H1 (cell line): ENCODE data around the gene C1QA. TPM values are rescaled to one million over a fixed set of nuclear protein-coding genes. Genes with fewer than 3 reads are reported as not detected.

Experiments
- CTCF ChIA-PET: fragments of 300-600 bp; sonication (Branson Sonifier 250); formaldehyde crosslinking; loops from one replicate; lab custom pipeline; 2021; ENCODE audit not compliant: partially characterized antibody; lab: Charles Lee
- POLR2A ChIA-PET: fragments of 300-600 bp; sonication (Branson Sonifier 250); formaldehyde crosslinking; loops from one replicate; lab custom pipeline; 2021; ENCODE audit warnings: inconsistent platforms; ENCODE audit not compliant: partially characterized antibody; lab: Charles Lee
- DNase-seq, 2 experiments: peaks; one replicate each; pipeline versions ENCODE4 v3.0.0 to v3.0.0-alpha.2; 2010 to 2022; ENCODE audit warnings: low spot score in 2 of 2, low read depth in 1 of 2, mixed read lengths in 1 of 2
- FAIRE-seq: peaks from 2 replicates; lab custom pipeline; 2011; peaks lifted over from hg19 to GRCh38; lab: Jason Lieb, UNC
- H2AFZ ChIP-seq: 2 replicates; pipeline ENCODE4 v1.8.1; 2012; ENCODE audit warnings: low read length, inconsistent platforms
- H2AK5ac ChIP-seq: 2 replicates; pipeline ENCODE4 v1.6.1; 2013; ENCODE audit warnings: low read depth, low read length
- H2BK120ac ChIP-seq: replicated peaks from 2 replicates; pipeline ENCODE3; 2013; ENCODE audit warnings: low read depth, low read length, inconsistent platforms
- H2BK12ac ChIP-seq: 2 replicates; pipeline ENCODE4 v1.6.1; 2013; ENCODE audit warnings: low read depth, low read length
- H2BK15ac ChIP-seq: 2 replicates; pipeline ENCODE4 v1.6.1; 2013; ENCODE audit warnings: low read length
- H2BK20ac ChIP-seq: 2 replicates; pipeline ENCODE4 v1.6.1; 2013; ENCODE audit warnings: low read length
- H2BK5ac ChIP-seq: 2 replicates; pipeline ENCODE4 v1.6.1; 2013; ENCODE audit warnings: low read depth, low read length
- H3K14ac ChIP-seq: 2 replicates; pipeline ENCODE4 v1.6.1; 2013; ENCODE audit warnings: inconsistent platforms; ENCODE audit not compliant: insufficient read length
- H3K18ac ChIP-seq: 2 replicates; pipeline ENCODE4 v1.6.1; 2013; ENCODE audit warnings: low read length; ENCODE audit errors: extremely low read depth
- H3K23ac ChIP-seq: 2 replicates; pipeline ENCODE4 v1.6.1; 2013; ENCODE audit warnings: inconsistent platforms; ENCODE audit not compliant: insufficient read length
- H3K23me2 ChIP-seq: 2 replicates; pipeline ENCODE4 v1.6.1; 2013; ENCODE audit warnings: low read depth, low read length
- H3K27ac ChIP-seq: 2 replicates; pipeline ENCODE4 v1.6.1; 2011; ENCODE audit warnings: low read depth, low read length, inconsistent platforms
- H3K27me3 ChIP-seq, 4 experiments: replicated peaks in 1 of 4; 1 replicate in 1 of 4; 2 replicates in 3 of 4; pipeline versions ENCODE4 v1.6.1 to v1.8.1; 2011 to 2013; ENCODE audit warnings: low read length in 3 of 4, mild to moderate bottlenecking in 3 of 4, inconsistent platforms in 2 of 4, mixed read lengths in 2 of 4, moderate library complexity in 1 of 4; ENCODE audit not compliant: control insufficient read depth in 3 of 4, insufficient read depth in 3 of 4; ENCODE audit errors: extremely low read depth in 1 of 4
- H3K36me3 ChIP-seq, 4 experiments: 2 replicates each; pipeline versions ENCODE4 v1.6.1 to v1.8.1; 2011 to 2013; ENCODE audit warnings: mild to moderate bottlenecking in 4 of 4, low read length in 3 of 4, moderate library complexity in 2 of 4, control low read depth in 1 of 4, inconsistent platforms in 1 of 4; ENCODE audit not compliant: insufficient read depth in 4 of 4, control insufficient read depth in 2 of 4
- H3K4ac ChIP-seq: replicated peaks from 2 replicates; pipeline ENCODE3; 2013; ENCODE audit warnings: low read length, low read depth, mixed read lengths, inconsistent platforms; ENCODE audit not compliant: insufficient read length
- H3K4me1 ChIP-seq, 4 experiments: replicated peaks in 1 of 4; 1 replicate in 1 of 4; 2 replicates in 3 of 4; pipeline versions ENCODE4 v1.6.1 to v1.8.1; 2011 to 2013; ENCODE audit warnings: low read length in 3 of 4, inconsistent platforms in 2 of 4, mixed read lengths in 1 of 4; ENCODE audit not compliant: insufficient read depth in 4 of 4, control insufficient read depth in 3 of 4
- H3K4me2 ChIP-seq, 2 experiments: 2 replicates each; pipeline versions ENCODE4 v1.6.1 to v1.8.1; 2011 to 2013; ENCODE audit warnings: low read depth in 2 of 2, low read length in 2 of 2, control low read depth in 1 of 2, inconsistent platforms in 1 of 2, mild to moderate bottlenecking in 1 of 2; ENCODE audit not compliant: insufficient read depth in 1 of 2
- H3K4me3 ChIP-seq, 4 experiments: fragments of 200-600, 300-600 bp in 1 of 4; sonication (generic), shearing (Covaris generic), sonication (Bioruptor Twin) in 1 of 4; 2 replicates each; pipeline versions ENCODE4 v1.5.1 to v1.8.1; 2011 to 2016; ENCODE audit warnings: low read length in 4 of 4, low read depth in 3 of 4, control low read depth in 2 of 4, inconsistent platforms in 2 of 4, mild to moderate bottlenecking in 2 of 4, mixed read lengths in 1 of 4, moderate library complexity in 1 of 4; ENCODE audit not compliant: insufficient read depth in 2 of 4; ENCODE audit errors: extremely low read depth in 1 of 4
- H3K56ac ChIP-seq: replicated peaks from 2 replicates; pipeline ENCODE3; 2013; ENCODE audit warnings: low read depth, mild to moderate bottlenecking, mixed read lengths, low read length, inconsistent platforms; ENCODE audit not compliant: insufficient read length
- H3K79me1 ChIP-seq: 2 replicates; pipeline ENCODE4 v1.6.1; 2013; ENCODE audit warnings: low read depth, low read length, control low read depth
- H3K79me2 ChIP-seq, 2 experiments: 2 replicates each; pipeline versions ENCODE4 v1.6.1 to v1.8.1; 2012 to 2013; ENCODE audit warnings: low read length in 2 of 2, mild to moderate bottlenecking in 2 of 2, inconsistent platforms in 1 of 2; ENCODE audit not compliant: insufficient read depth in 2 of 2, control insufficient read depth in 1 of 2
- H3K9ac ChIP-seq, 4 experiments: replicated peaks in 1 of 4; 1 replicate in 1 of 4; 2 replicates in 3 of 4; pipeline versions ENCODE4 v1.6.1 to v1.8.1; 2011 to 2013; ENCODE audit warnings: low read depth in 3 of 4, low read length in 3 of 4, control low read depth in 2 of 4, mild to moderate bottlenecking in 2 of 4, moderate library complexity in 2 of 4, inconsistent platforms in 1 of 4; ENCODE audit errors: extremely low read depth in 1 of 4
- H3K9me3 ChIP-seq, 2 experiments: 2 replicates each; pipeline versions ENCODE4 v1.6.1 to v1.8.1; 2012 to 2013; ENCODE audit warnings: mild to moderate bottlenecking in 2 of 2, moderate library complexity in 2 of 2, control low read depth in 1 of 2, inconsistent platforms in 1 of 2, low read depth in 1 of 2, low read length in 1 of 2, mixed read lengths in 1 of 2; ENCODE audit not compliant: insufficient read depth in 2 of 2
- H4K20me1 ChIP-seq, 2 experiments: replicated peaks in 1 of 2; 2 replicates each; pipeline versions ENCODE3 to v1.8.1; 2011 to 2013; ENCODE audit warnings: inconsistent platforms in 2 of 2, low read length in 2 of 2, mild to moderate bottlenecking in 1 of 2; ENCODE audit not compliant: insufficient read depth in 2 of 2, control insufficient read depth in 1 of 2
- H4K5ac ChIP-seq: 2 replicates; pipeline ENCODE4 v1.6.1; 2013; ENCODE audit warnings: low read length, low read depth, mixed read lengths, inconsistent platforms; ENCODE audit not compliant: insufficient read length
- H4K8ac ChIP-seq: 2 replicates; pipeline ENCODE4 v1.8.0; 2013; ENCODE audit warnings: mild to moderate bottlenecking, moderate library complexity, low read length, inconsistent platforms; ENCODE audit not compliant: insufficient read depth; ENCODE audit errors: extremely low read depth
- H4K91ac ChIP-seq: replicated peaks from 2 replicates; pipeline ENCODE3; 2013; ENCODE audit warnings: low read length, mixed read lengths, inconsistent platforms; ENCODE audit not compliant: insufficient read length
- CBX5 ChIP-seq: fragments of 300-800, 300-1000 bp; sonication (generic); IDR thresholded peaks from 2 replicates; pipeline ENCODE4 v1.7.1; 2016; ENCODE audit warnings: antibody characterized with exemption, low read length, low read depth
- CEBPB ChIP-seq: IDR thresholded peaks from 2 replicates; pipeline ENCODE4 v1.6.1; 2012; ENCODE audit warnings: low read depth, low read length
- CHD1 ChIP-seq: IDR thresholded peaks from 2 replicates; pipeline ENCODE4 v1.6.1; 2012; ENCODE audit warnings: low read depth, low read length, improper control_type of control experiment
- GABPA ChIP-seq: IDR thresholded peaks from 2 replicates; pipeline ENCODE4 v1.6.1; 2011; ENCODE audit warnings: mild to moderate bottlenecking, low read length, moderate library complexity, borderline replicate concordance; ENCODE audit not compliant: insufficient read depth
- JUN ChIP-seq: IDR thresholded peaks from 2 replicates; pipeline ENCODE4 v1.6.1; 2011; ENCODE audit warnings: low read depth, mild to moderate bottlenecking, improper control_type of control experiment, low read length
- KDM4A ChIP-seq: IDR thresholded peaks from one replicate; pipeline ENCODE4 v1.7.1; 2012; ENCODE audit warnings: low read depth, mild to moderate bottlenecking, moderate library complexity, low read length, inconsistent platforms; ENCODE audit not compliant: severe bottlenecking
- KDM5A ChIP-seq: fragments of 200-600 bp; IDR thresholded peaks from 2 replicates; pipeline ENCODE4 v1.7.1; 2012; ENCODE audit warnings: mild to moderate bottlenecking, low read length, inconsistent platforms, mixed read lengths
- NANOG ChIP-seq: IDR thresholded peaks from 2 replicates; pipeline ENCODE4 v1.6.1; 2011; ENCODE audit warnings: low read length, low read depth, mild to moderate bottlenecking, inconsistent platforms; ENCODE audit not compliant: insufficient read depth, poor library complexity, severe bottlenecking
- NRF1 ChIP-seq: IDR thresholded peaks from 2 replicates; pipeline ENCODE4 v1.6.1; 2011; ENCODE audit warnings: mild to moderate bottlenecking, low read depth, low read length, improper control_type of control experiment
- RNF2 ChIP-seq: fragments of 200-900, 300-1000 bp; sonication (generic); IDR thresholded peaks from 2 replicates; pipeline ENCODE4 v1.7.1; 2016; ENCODE audit warnings: borderline replicate concordance, low read depth, mild to moderate bottlenecking, antibody characterized with exemption, low read length; ENCODE audit not compliant: poor library complexity, severe bottlenecking; ENCODE audit errors: missing control alignments
- SIRT6 ChIP-seq: IDR thresholded peaks from one replicate; pipeline ENCODE4 v1.7.1; 2012; ENCODE audit warnings: low read length, inconsistent platforms
- SRF ChIP-seq: IDR thresholded peaks from 2 replicates; pipeline ENCODE4 v1.6.1; 2011; ENCODE audit warnings: mild to moderate bottlenecking, low read depth, low read length, moderate library complexity
- USF2 ChIP-seq: IDR thresholded peaks from 2 replicates; pipeline ENCODE4 v1.6.1; 2011; ENCODE audit warnings: low read length, improper control_type of control experiment
- WGBS, 2 experiments: shearing (Covaris generic) in 1 of 2; methylation state at CpG; one replicate each; pipeline versions ENCODE4 v1.1.6 to v1.1.7; 2013 to 2015; ENCODE audit warnings: low lambda C conversion rate in 2 of 2, mixed read lengths in 2 of 2, inconsistent platforms in 1 of 2, low coverage in 1 of 2, missing lambda C conversion rate in 1 of 2; ENCODE audit not compliant: insufficient replicate concordance in 2 of 2, insufficient coverage in 1 of 2, insufficient read length in 1 of 2; ENCODE audit errors: extremely low coverage in 1 of 2, missing lambda C conversion rate in 1 of 2; 5-methylcytosine and 5-hydroxymethylcytosine counted together
- polyA plus RNA-seq, 7 experiments: library from polyadenylated mRNA; depleted of rRNA in 3 of 7; stranded (reverse) in 5 of 7; unstranded in 2 of 7; fragments of >200 nt in 5 of 7; fragments of 200-250 nt in 2 of 7; gene quantifications; 1 replicate in 5 of 7; 2 replicates in 1 of 7; 4 replicates in 1 of 7; pipeline versions ENCODE4 v1.2.1 to v1.2.3, GENCODE V29; 2011 to 2013; ENCODE audit warnings: missing spikeins in 2 of 7, mixed read lengths in 2 of 7
- total RNA-seq: library from RNA; stranded (reverse); fragmentation: NEBNext Ultra II Directional; extraction: Animal tissue kit (Norgen Biotek cat#: 25700); gene quantifications from 2 replicates; pipeline ENCODE4 v1.2.1, GENCODE V29; 2021

C1QA gene
- total and polyA plus RNA-seq, 2 of the 8 experiments (the other 6 are each of a cell fraction or from before 2014, with no cell fraction given): not detected

- no peaks in the 10 kb centered on the region; a peak in 2 of 7 replicates for H3K27me3 ChIP-seq
- WGBS, 2 experiments: 83% methylated on average over 5 of the region's 5 CpGs; no CpG with 5 or more reads in 1 of the 2 experiments
- TF ChIP-seq GABPA (no peak), SIRT6 (no peak), CBX5 (no peak), KDM4A (no peak), JUN (no peak), NRF1 (no peak), CHD1 (no peak), RNF2 (no peak), CEBPB (no peak), USF2 (no peak), NANOG (no peak), SRF (no peak), KDM5A (no peak)
Observed at GRCh38 chr1:22613572-22613918, 22.9 kb upstream of the C1QA start.

More at GRCh38 chr1:22613572-22613918, 22.9 kb upstream of the C1QA start:
- no peak overlapping the region for H3K23ac ChIP-seq
- H3K27ac ChIP-seq: no peak overlapping the region
- no peak overlapping the region for H2AK5ac ChIP-seq
- H4K20me1 ChIP-seq: peaks cover 0 to 8% of the 10 kb centered on the region in 2 experiments
- CTCF ChIA-PET: interaction anchor here (1.3 to 3.4 kb wide), 2 partner anchors 28 to 30 kb away, joined by 5 to 9 read pairs; no protein-coding TSS in a partner anchor
- no peaks in the 10 kb centered on the region for H3K79me2 ChIP-seq
- no peak overlapping the region for H3K9ac ChIP-seq
- no peak overlapping the region for H3K18ac ChIP-seq
- H2BK5ac ChIP-seq: no peak overlapping the region
- FAIRE-seq (no peak), DNase-seq (no peak)
- no peak overlapping the region for H3K56ac ChIP-seq
- H4K91ac ChIP-seq: no peak overlapping the region
- no peak overlapping the region for H2BK20ac ChIP-seq
- no peak overlapping the region for H3K4me2 ChIP-seq
- H3K23me2 ChIP-seq: no peaks in the 10 kb centered on the region; the same call in 1 of the 2 replicates
- H3K14ac ChIP-seq: no peak overlapping the region
- H3K4ac ChIP-seq: no peak overlapping the region
- no peak overlapping the region for H4K5ac ChIP-seq
- no peaks in the 10 kb centered on the region for H3K9me3 ChIP-seq
- H2BK12ac ChIP-seq: no peak overlapping the region
- peaks cover 0 to 9% (median 3%) of the 10 kb centered on the region in 4 experiments for H3K4me1 ChIP-seq
- POLR2A ChIA-PET: interaction anchor here (1.4 kb wide), 1 partner anchor 15 kb away, joined by 3 read pairs; no protein-coding TSS in a partner anchor
- no peaks in the 10 kb centered on the region for H3K79me1 ChIP-seq
- no peaks in the 10 kb centered on the region for H3K36me3 ChIP-seq
- no peak overlapping the region for H2BK15ac ChIP-seq
- H2AFZ ChIP-seq: no peak overlapping the region
- no peak overlapping the region for H3K4me3 ChIP-seq
- no peak overlapping the region for H4K8ac ChIP-seq
- no peak overlapping the region for H2BK120ac ChIP-seq
